A673 (cell line): Measurements from ENCODE around the gene NAALADL2. TPM values are rescaled to one million over a fixed set of nuclear protein-coding genes. Genes with fewer than 3 reads are reported as not detected.

Source experiments
- BruUV-seq: library from RNA; stranded (reverse); fragments of 400-500 nt; replicated peaks from 2 replicates; lab custom pipeline; 2021; lab: Mats Ljungman, UMichigan
- CTCF ChIA-PET: fragments of 300-600 bp; sonication (Branson Sonifier 250); formaldehyde crosslinking; loops from one replicate; lab custom pipeline; 2022; ENCODE audit warnings: antibody characterized with exemption; lab: Charles Lee
- POLR2A ChIA-PET: fragments of 300-600 bp; sonication (Branson Sonifier 250); formaldehyde crosslinking; loops from one replicate; lab custom pipeline; 2022; ENCODE audit warnings: antibody characterized with exemption; ENCODE audit not compliant: low non-redundant PET; lab: Charles Lee
- DNase-seq: peaks from one replicate; pipeline ENCODE4 v3.0.0-alpha.2; 2015; ENCODE audit warnings: low spot score
- H3K27ac ChIP-seq: fragments of 200-600 bp; sonication (generic); 2 replicates; pipeline ENCODE4 v1.5.1; 2016; ENCODE audit warnings: mixed run types, low read depth, mild to moderate bottlenecking, mixed read lengths, antibody characterized with exemption, low read length; ENCODE audit not compliant: poor library complexity, severe bottlenecking
- H3K27me3 ChIP-seq: fragments of 200-600 bp; sonication (generic); replicated peaks from 2 replicates; pipeline ENCODE4 v1.6.1; 2017; ENCODE audit warnings: mixed run types, low read depth, mild to moderate bottlenecking, mixed read lengths, antibody characterized with exemption, low read length; ENCODE audit not compliant: insufficient read depth, poor library complexity
- H3K36me3 ChIP-seq: fragments of 200-600 bp; sonication (generic); 2 replicates; pipeline ENCODE4 v1.6.1; 2016; ENCODE audit warnings: mixed run types, mild to moderate bottlenecking, mixed read lengths, antibody characterized with exemption, low read length; ENCODE audit not compliant: insufficient read depth, poor library complexity, severe bottlenecking
- H3K4me1 ChIP-seq: fragments of 200-600 bp; sonication (generic); 2 replicates; pipeline ENCODE4 v1.6.1; 2017; ENCODE audit warnings: mixed run types, mild to moderate bottlenecking, mixed read lengths, antibody characterized with exemption, low read length; ENCODE audit not compliant: insufficient read depth, poor library complexity, severe bottlenecking
- H3K4me3 ChIP-seq: fragments of 200-600 bp; sonication (generic); 2 replicates; pipeline ENCODE4 v1.5.1; 2016; ENCODE audit warnings: low read depth, mixed run types, mild to moderate bottlenecking, mixed read lengths, low read length; ENCODE audit not compliant: poor library complexity, severe bottlenecking
- H3K9me3 ChIP-seq: fragments of 200-600 bp; sonication (generic); 2 replicates; pipeline ENCODE4 v1.6.1; 2016; ENCODE audit warnings: mixed run types, low read depth, mild to moderate bottlenecking, mixed read lengths, antibody characterized with exemption, low read length; ENCODE audit not compliant: poor library complexity, severe bottlenecking
- EZH2 ChIP-seq: fragments of 200-600 bp; sonication (generic); IDR thresholded peaks from 2 replicates; pipeline ENCODE4 v1.6.1; 2017; ENCODE audit warnings: borderline replicate concordance, low read depth, mild to moderate bottlenecking, mixed read lengths, antibody characterized with exemption, low read length; ENCODE audit not compliant: poor library complexity, severe bottlenecking
- intact Hi-C: fragments of 100-400 bp; cut with micrococcal nuclease; formaldehyde crosslinking; loops from one replicate; pipeline ENCODE4 v1.10.0; 2022; ENCODE audit not compliant: unreplicated experiment
- total RNA-seq: library from RNA; stranded (reverse); gene quantifications from 2 replicates; pipeline ENCODE4 v1.2.3, GENCODE V29; 2021
- TF ChIP-seq, protein P1 (sequence below): fragments of 300-800, 200-600 bp; sonication (generic); conservative IDR thresholded peaks from 2 replicates; pipeline ENCODE4 v1.5.1; 2017; ENCODE audit warnings: low read depth, mild to moderate bottlenecking, antibody characterized with exemption, low read length, moderate library complexity, mixed read lengths

NAALADL2 gene
- total RNA-seq, 1 experiment from 2014 or later: 0.64 TPM

- no peaks in the 10 kb centered on the region for H3K27me3 ChIP-seq
- intact Hi-C loops: no loop called here
- no peak overlapping the region for H3K4me3 ChIP-seq
- no peak for DNase-seq
- no peak overlapping the region for H3K27ac ChIP-seq
- TF ChIP-seq EZH2: no peak
- TF ChIP-seq, protein P1, sequence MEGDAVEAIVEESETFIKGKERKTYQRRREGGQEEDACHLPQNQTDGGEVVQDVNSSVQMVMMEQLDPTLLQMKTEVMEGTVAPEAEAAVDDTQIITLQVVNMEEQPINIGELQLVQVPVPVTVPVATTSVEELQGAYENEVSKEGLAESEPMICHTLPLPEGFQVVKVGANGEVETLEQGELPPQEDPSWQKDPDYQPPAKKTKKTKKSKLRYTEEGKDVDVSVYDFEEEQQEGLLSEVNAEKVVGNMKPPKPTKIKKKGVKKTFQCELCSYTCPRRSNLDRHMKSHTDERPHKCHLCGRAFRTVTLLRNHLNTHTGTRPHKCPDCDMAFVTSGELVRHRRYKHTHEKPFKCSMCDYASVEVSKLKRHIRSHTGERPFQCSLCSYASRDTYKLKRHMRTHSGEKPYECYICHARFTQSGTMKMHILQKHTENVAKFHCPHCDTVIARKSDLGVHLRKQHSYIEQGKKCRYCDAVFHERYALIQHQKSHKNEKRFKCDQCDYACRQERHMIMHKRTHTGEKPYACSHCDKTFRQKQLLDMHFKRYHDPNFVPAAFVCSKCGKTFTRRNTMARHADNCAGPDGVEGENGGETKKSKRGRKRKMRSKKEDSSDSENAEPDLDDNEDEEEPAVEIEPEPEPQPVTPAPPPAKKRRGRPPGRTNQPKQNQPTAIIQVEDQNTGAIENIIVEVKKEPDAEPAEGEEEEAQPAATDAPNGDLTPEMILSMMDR: no peak
- H3K9me3 ChIP-seq: no peaks in the 10 kb centered on the region
- H3K36me3 ChIP-seq: no peaks in the 10 kb centered on the region
- ChIA-PET CTCF (no interaction called here), POLR2A (no interaction called here)
- H3K4me1 ChIP-seq: no peaks in the 10 kb centered on the region
- BruUV-seq: no TSS peak
Measured at GRCh38 chr3:174858353-174858752, 781 bp upstream of the NAALADL2 start.

- ChIA-PET POLR2A (no interaction called here), CTCF (no interaction called here)
- TF ChIP-seq, protein P1: no peak
- TF ChIP-seq EZH2: no peak
- no peaks in the 10 kb centered on the region for H3K27me3 ChIP-seq
- H3K4me1 ChIP-seq: no peaks in the 10 kb centered on the region
- intact Hi-C loops: no loop called here
- DNase-seq: no peak
- H3K4me3 ChIP-seq: no peak overlapping the region
- H3K27ac ChIP-seq: no peak overlapping the region
- no peaks in the 10 kb centered on the region for H3K36me3 ChIP-seq
- no TSS peak for BruUV-seq
- H3K9me3 ChIP-seq: no peaks in the 10 kb centered on the region
Measured at GRCh38 chr3:174859756-174860155, 622 bp downstream of the NAALADL2 start.

DNA sequence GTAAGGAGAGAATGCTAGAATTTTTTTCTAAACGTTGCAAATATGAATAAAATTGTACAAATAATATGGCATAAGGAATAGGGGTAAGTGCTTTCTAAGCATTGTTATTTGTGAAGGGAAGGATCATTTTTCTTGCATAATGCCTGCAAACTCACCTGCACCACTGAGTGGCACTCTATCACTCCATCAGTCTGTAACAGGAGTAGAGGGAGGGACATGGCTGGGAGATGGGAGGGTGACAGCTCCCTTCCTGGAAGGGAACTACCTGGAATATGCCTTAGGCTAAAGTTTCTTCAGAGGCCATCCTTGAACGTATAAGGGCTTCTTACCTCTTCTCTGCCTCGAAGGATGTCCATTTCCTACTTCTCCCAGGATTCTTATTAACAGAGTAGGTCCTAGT, 3.0 kb downstream of the NAALADL2 start:
- ChIA-PET CTCF (no interaction called here), POLR2A (no interaction called here)

More for the DNA sequence above, 3.0 kb downstream of the NAALADL2 start:
- intact Hi-C loops: no loop called here
- TF ChIP-seq, protein P1: 0 out of 2 replicates have a peak, but pooled peaks have one; percentile 22
- TF ChIP-seq EZH2: no peak
- Histone ChIP-seq H3K36me3 (no peaks in the 10 kb centered on the region), H3K27me3 (no peaks in the 10 kb centered on the region), H3K27ac (no peak overlapping the region), H3K4me1 (no peaks in the 10 kb centered on the region), H3K4me3 (no peak overlapping the region), H3K9me3 (no peaks in the 10 kb centered on the region)
- BruUV-seq: no TSS peak
- peak; percentile 1 for DNase-seq
